Mesendoderm (in vitro differentiated cells): Measurements from ENCODE around the gene PRDM16.

Source experiments
- DNase-seq: peaks from one replicate; pipeline ENCODE4 v3.0.0; 2013
- H2AK5ac ChIP-seq: 2 replicates; pipeline ENCODE4 v1.6.1; 2013; ENCODE audit warnings: low read length, inconsistent platforms
- H2BK120ac ChIP-seq: 2 replicates; pipeline ENCODE4 v1.6.1; 2013; ENCODE audit warnings: low read depth, mild to moderate bottlenecking, low read length, moderate library complexity, mixed read lengths
- H2BK15ac ChIP-seq: replicated peaks from 2 replicates; pipeline ENCODE4 v1.6.1; 2013; ENCODE audit warnings: low read depth, mild to moderate bottlenecking, moderate library complexity
- H2BK5ac ChIP-seq: 2 replicates; pipeline ENCODE4 v1.6.1; 2013; ENCODE audit warnings: low read length, inconsistent platforms
- H3K18ac ChIP-seq: 2 replicates; pipeline ENCODE4 v1.6.1; 2013; ENCODE audit warnings: mild to moderate bottlenecking, low read length, mixed read lengths
- H3K23ac ChIP-seq: one replicate; pipeline ENCODE4 v1.6.1; 2013; ENCODE audit warnings: low read length
- H3K27ac ChIP-seq: 2 replicates; pipeline ENCODE4 v1.5.1; 2013; ENCODE audit warnings: low read depth, mild to moderate bottlenecking, inconsistent platforms, low read length, moderate library complexity
- H3K27me3 ChIP-seq: 2 replicates; pipeline ENCODE4 v1.6.1; 2013; ENCODE audit warnings: low read length, control low read depth, mild to moderate bottlenecking, inconsistent platforms; ENCODE audit not compliant: insufficient read depth, poor library complexity
- H3K36me3 ChIP-seq: 2 replicates; pipeline ENCODE4 v1.6.1; 2013; ENCODE audit warnings: low read length, inconsistent platforms; ENCODE audit not compliant: control insufficient read depth, insufficient read depth
- H3K4ac ChIP-seq: one replicate; pipeline ENCODE4 v1.6.1; 2013; ENCODE audit warnings: low read depth, mild to moderate bottlenecking, low read length, moderate library complexity
- H3K4me1 ChIP-seq: 2 replicates; pipeline ENCODE4 v1.6.1; 2013; ENCODE audit warnings: low read depth, low read length, inconsistent platforms; ENCODE audit not compliant: control insufficient read depth
- H3K4me2 ChIP-seq: 2 replicates; pipeline ENCODE4 v1.6.1; 2013; ENCODE audit warnings: low read length
- H3K4me3 ChIP-seq: 2 replicates; pipeline ENCODE4 v1.5.1; 2013; ENCODE audit warnings: mild to moderate bottlenecking, low read length
- H3K56ac ChIP-seq: one replicate; pipeline ENCODE4 v1.6.1; 2013; ENCODE audit warnings: low read length
- H3K79me1 ChIP-seq: 2 replicates; pipeline ENCODE4 v1.6.1; 2013; ENCODE audit warnings: low read length, inconsistent platforms
- H3K79me2 ChIP-seq: 2 replicates; pipeline ENCODE4 v1.6.1; 2013; ENCODE audit warnings: mild to moderate bottlenecking, low read length; ENCODE audit not compliant: control insufficient read depth, insufficient read depth
- H3K9ac ChIP-seq: 2 replicates; pipeline ENCODE4 v1.6.1; 2013; ENCODE audit warnings: low read length, inconsistent platforms
- H4K5ac ChIP-seq: one replicate; pipeline ENCODE4 v1.6.1; 2013; ENCODE audit warnings: low read length
- H4K8ac ChIP-seq: one replicate; pipeline ENCODE4 v1.6.1; 2013; ENCODE audit warnings: low read depth, mild to moderate bottlenecking, control low read depth, low read length, moderate library complexity
- WGBS: extraction: QIAGEN DNeasy Blood & Tissue Kit; methylation state at CpG from one replicate; pipeline ENCODE4 v1.1.7; 2013; ENCODE audit warnings: low lambda C conversion rate, missing lambda C conversion rate; ENCODE audit not compliant: insufficient coverage; ENCODE audit errors: extremely low coverage; 5-methylcytosine and 5-hydroxymethylcytosine counted together

The PRDM16 gene

DNA sequence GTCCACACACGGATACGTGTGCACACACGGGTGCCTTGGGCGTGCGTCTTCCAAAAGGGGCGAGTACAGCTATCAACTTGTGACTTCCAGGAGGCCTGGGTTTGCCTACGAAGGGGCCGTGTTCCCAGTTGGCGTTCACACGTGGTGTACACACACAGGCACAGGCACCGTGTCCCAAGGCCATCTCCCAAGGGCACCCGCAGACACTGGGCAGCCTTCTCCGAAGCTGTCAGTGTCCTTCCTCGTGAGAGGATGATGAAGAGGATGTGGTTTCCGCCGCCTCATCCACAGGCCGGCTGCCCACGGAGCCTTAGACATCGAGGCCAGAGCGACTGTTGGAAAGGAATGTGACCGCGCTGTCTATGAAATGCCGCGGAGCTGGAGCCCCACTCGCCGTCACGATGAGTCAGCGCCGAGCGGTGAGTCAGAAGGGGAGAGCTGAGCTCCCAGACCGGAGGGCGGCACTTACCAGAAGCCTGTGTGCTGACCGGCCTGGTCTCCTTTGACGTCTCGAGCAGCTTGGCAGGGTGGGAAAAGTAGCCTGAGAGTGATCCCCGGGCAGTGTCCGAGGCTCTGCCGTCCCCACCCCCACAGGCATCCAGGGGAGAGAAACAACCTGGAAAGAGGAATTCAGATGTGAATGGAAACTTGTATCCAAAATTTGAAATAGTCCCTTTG is 244.0 kb downstream of the PRDM16 start:
- H3K4ac ChIP-seq = no peak overlapping the region
- H3K4me3 ChIP-seq = no peak overlapping the region
- H3K79me2 ChIP-seq = no peaks in the 10 kb centered on the region
- no peak overlapping the region for H3K18ac ChIP-seq
- no CpG with 5 or more reads among the region's 38 CpGs for WGBS
- H4K8ac ChIP-seq = no peak overlapping the region
- H2BK15ac ChIP-seq = no peak overlapping the region
- H3K4me1 ChIP-seq = peaks cover 4% of the 10 kb centered on the region
- H3K56ac ChIP-seq = peak overlapping the region; percentile 44
- H3K4me2 ChIP-seq = no peak overlapping the region
- no peaks in the 10 kb centered on the region for H3K36me3 ChIP-seq
- H2AK5ac ChIP-seq = no peak overlapping the region
- no peak overlapping the region for H2BK5ac ChIP-seq
- peaks cover 18% of the 10 kb centered on the region for H3K27me3 ChIP-seq
- no peak overlapping the region for H3K23ac ChIP-seq
- no peak overlapping the region for H4K5ac ChIP-seq
- DNase-seq = peak; percentile 95
- no peak overlapping the region for H3K9ac ChIP-seq
- H3K27ac ChIP-seq = peak overlapping the region; percentile 18
- H3K79me1 ChIP-seq = no peaks in the 10 kb centered on the region
- H2BK120ac ChIP-seq = no peak overlapping the region

DNA sequence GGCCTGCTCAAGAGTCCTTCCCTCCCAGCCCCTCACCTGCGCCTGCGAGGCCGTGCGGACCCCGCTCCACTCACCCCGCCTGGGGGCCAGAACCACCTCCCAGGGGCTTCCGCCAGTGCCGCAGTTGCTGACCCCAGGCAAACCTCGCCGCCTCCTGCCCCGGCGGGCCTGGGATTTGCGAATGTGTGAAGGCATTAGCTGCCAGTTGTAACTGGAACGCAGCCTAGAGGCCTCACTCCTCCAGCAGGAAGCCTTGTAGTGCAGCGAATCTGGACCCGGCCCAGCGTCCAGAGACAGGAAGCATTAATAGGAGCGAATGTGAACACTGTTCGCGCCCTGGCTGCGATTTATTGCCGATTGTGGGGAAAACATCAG is 244.6 kb downstream of the PRDM16 start:
- no peak overlapping the region for H2BK15ac ChIP-seq
- no peaks in the 10 kb centered on the region for H3K36me3 ChIP-seq
- no peak overlapping the region for H3K4ac ChIP-seq
- H3K9ac ChIP-seq = no peak overlapping the region
- no peak overlapping the region for H3K23ac ChIP-seq
- H3K27ac ChIP-seq = peak overlapping the region; percentile 18
- peak overlapping the region; percentile 29 for H3K18ac ChIP-seq
- no peak overlapping the region for H2BK5ac ChIP-seq
- no peak overlapping the region for H4K8ac ChIP-seq
- H3K79me1 ChIP-seq = no peaks in the 10 kb centered on the region
- no peaks in the 10 kb centered on the region for H3K79me2 ChIP-seq
- no peak overlapping the region for H3K4me3 ChIP-seq
- WGBS = no CpG with 5 or more reads among the region's 22 CpGs
- H2AK5ac ChIP-seq = no peak overlapping the region
- no peak overlapping the region for H2BK120ac ChIP-seq
- H4K5ac ChIP-seq = no peak overlapping the region
- H3K4me2 ChIP-seq = no peak overlapping the region
- H3K56ac ChIP-seq = peak overlapping the region; percentile 44
- peaks cover 18% of the 10 kb centered on the region for H3K27me3 ChIP-seq
- H3K4me1 ChIP-seq = peaks cover 4% of the 10 kb centered on the region
- DNase-seq = peak; percentile 78

DNA sequence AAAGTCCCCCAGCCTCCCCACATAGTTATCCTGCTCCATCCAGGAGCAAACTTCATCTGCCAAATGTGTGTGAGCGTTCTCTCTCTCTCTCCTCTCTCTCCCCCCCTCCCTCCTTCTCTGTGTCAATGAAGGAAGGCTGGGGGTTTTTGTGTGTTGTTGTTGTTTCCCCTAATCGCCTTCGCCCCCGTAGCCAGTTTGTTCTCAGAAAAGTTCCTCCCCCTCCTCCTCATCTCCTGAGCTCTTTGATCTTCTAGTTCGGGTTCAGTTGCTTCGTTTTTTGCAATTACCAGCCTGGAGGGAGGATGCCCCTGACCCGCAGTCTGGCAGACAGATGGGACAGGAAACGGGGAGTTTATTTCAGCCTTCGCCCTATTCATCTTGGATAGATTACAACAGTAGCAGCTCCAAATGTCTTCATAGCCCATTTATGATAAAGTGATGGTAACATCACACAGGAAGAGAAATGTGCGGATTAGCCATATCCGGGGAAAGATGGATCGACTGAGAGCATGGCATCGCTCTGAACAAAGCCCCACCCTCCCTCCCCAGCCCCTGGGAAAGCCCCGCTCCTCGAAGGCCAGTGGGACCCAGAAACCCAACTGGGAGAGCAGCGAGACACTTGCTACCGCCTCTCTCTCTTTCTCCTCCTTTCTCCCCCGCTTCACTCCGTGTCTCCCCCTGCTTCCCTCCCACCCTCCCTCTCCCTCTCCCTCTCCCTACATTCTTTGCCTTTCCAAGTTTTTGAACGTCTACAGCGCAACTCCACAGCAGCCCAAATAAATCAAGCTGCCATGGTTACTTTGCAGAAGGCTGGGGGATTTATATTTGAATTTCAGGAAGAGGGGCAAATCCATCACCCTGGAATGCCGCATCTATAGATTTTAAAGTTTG is 245.7 kb downstream of the PRDM16 start:
- Histone ChIP-seq H3K4me1 (peaks cover 4% of the 10 kb centered on the region), H3K4me3 (no peak overlapping the region), H3K4me2 (no peak overlapping the region), H3K36me3 (no peaks in the 10 kb centered on the region), H3K9ac (no peak overlapping the region), H3K79me2 (no peaks in the 10 kb centered on the region), H3K27me3 (peaks cover 18% of the 10 kb centered on the region), H4K8ac (no peak overlapping the region), H3K56ac (no peak overlapping the region), H3K27ac (no peak overlapping the region), H3K18ac (no peak overlapping the region), H2BK120ac (no peak overlapping the region), H3K23ac (no peak overlapping the region), H2AK5ac (no peak overlapping the region), H3K79me1 (no peaks in the 10 kb centered on the region), H3K4ac (no peak overlapping the region), H2BK15ac (no peak overlapping the region), H4K5ac (no peak overlapping the region), H2BK5ac (no peak overlapping the region)
- peak; percentile 51 for DNase-seq
- no CpG with 5 or more reads among the region's 22 CpGs for WGBS

DNA sequence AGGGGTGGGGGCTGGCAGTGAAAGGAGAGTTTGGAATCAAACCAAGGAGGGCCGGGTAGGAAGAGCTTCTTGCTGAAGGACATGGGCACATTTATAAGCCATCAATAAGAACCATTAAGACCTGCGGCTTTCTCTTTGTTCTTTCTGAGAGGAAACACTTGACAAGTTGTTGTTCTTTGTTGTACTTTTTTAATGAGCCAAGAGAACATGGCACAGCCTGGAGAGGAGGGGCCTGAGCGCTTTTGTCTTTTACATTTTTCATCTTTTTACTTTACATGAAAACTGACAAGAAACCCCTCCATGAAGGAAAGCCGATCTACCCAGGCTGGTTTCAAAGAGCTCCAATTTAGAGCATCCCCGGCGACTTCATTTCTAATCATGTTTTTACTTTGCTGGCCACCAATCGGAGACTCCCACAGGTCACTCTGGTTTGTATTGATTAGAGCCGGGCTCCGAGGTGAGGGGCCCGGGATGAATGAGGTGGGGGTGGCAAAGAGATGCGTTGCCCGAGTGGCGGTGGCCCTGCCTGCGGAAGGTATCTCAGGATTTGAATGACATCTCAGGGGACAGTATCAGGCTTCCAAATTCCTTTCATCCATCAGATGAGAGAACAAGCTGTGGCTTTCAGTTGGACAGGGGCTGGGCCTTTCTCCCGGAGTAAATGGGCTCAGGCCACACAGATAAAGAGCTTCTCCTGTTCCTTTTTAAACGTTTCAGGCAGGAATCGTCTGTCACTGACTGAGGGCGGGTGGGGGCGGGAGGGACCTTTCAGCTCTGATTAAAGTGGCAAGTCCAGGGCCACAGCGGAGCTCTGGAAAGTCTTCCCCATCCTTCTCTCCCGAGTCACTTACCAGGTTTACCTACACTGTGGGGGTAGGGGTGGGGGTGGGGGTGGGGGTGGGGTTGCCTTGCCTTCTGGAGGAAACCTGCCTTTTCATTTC is 246.7 kb downstream of the PRDM16 start:
- no peak overlapping the region for H3K4me3 ChIP-seq
- H3K4me2 ChIP-seq = no peak overlapping the region
- H3K23ac ChIP-seq = no peak overlapping the region
- no peak overlapping the region for H2BK5ac ChIP-seq
- no peaks in the 10 kb centered on the region for H3K79me1 ChIP-seq
- H3K36me3 ChIP-seq = no peaks in the 10 kb centered on the region
- H3K4me1 ChIP-seq = peaks cover 4% of the 10 kb centered on the region
- peak; percentile 27 for DNase-seq
- H2BK120ac ChIP-seq = no peak overlapping the region
- no peak overlapping the region for H3K9ac ChIP-seq
- WGBS = no CpG with 5 or more reads among the region's 21 CpGs
- H3K18ac ChIP-seq = no peak overlapping the region
- H3K27ac ChIP-seq = no peak overlapping the region
- H3K27me3 ChIP-seq = peaks cover 18% of the 10 kb centered on the region
- no peak overlapping the region for H4K8ac ChIP-seq
- H2AK5ac ChIP-seq = no peak overlapping the region
- no peak overlapping the region for H3K4ac ChIP-seq
- no peak overlapping the region for H2BK15ac ChIP-seq
- no peak overlapping the region for H4K5ac ChIP-seq
- no peaks in the 10 kb centered on the region for H3K79me2 ChIP-seq
- no peak overlapping the region for H3K56ac ChIP-seq

DNA sequence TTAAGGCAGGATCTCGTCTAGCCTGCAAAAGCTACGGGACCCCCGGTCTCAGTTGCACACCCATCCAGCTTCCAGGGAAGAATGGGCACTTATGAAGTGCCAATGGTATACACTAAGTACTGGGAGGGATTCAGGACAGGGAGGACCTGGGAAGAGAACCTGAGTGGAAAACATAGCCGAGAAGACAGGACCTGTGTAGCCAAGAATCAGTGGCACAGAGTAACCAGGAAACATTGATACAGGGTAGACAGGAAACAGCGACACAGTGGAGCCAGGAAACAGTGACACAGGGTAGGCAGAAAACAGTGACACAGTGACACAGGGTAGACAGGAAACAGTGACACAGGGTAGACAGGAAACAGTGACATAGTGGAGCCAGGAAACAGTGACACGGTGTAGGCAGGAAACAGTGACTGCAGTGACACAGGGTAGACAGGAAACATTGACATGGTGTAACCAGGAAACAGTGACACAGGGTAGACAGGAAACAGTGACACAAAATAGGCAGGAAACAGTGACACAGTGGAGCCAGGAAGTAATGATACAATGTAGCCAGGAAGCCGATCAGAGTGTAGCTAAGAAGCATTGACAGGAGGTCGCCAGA is 247.4 kb downstream of the PRDM16 start:
- H3K79me2 ChIP-seq = no peaks in the 10 kb centered on the region
- H4K8ac ChIP-seq = no peak overlapping the region
- H3K4ac ChIP-seq = no peak overlapping the region
- peak; percentile 74 for DNase-seq
- H4K5ac ChIP-seq = no peak overlapping the region
- no peak overlapping the region for H2BK120ac ChIP-seq
- H2BK15ac ChIP-seq = no peak overlapping the region
- H3K23ac ChIP-seq = no peak overlapping the region
- H3K79me1 ChIP-seq = no peaks in the 10 kb centered on the region
- H3K18ac ChIP-seq = no peak overlapping the region
- H3K4me1 ChIP-seq = peaks cover 4% of the 10 kb centered on the region
- H3K56ac ChIP-seq = no peak overlapping the region
- no peaks in the 10 kb centered on the region for H3K36me3 ChIP-seq
- no peak overlapping the region for H3K4me3 ChIP-seq
- H3K4me2 ChIP-seq = no peak overlapping the region
- H3K9ac ChIP-seq = no peak overlapping the region
- peaks cover 18% of the 10 kb centered on the region for H3K27me3 ChIP-seq
- peak overlapping the region; percentile 7 for H2AK5ac ChIP-seq
- no peak overlapping the region for H2BK5ac ChIP-seq
- no CpG with 5 or more reads among the region's 8 CpGs for WGBS
- H3K27ac ChIP-seq = no peak overlapping the region
